Hepatocyte (in vitro differentiated cells): ENCODE measurements around the gene SLC8A1. TPM values are rescaled to one million over a fixed set of nuclear protein-coding genes. Genes with fewer than 3 reads are reported as not detected.

ENCODE experiments used
- DNase-seq: peaks from one replicate; pipeline ENCODE4 v3.0.0-alpha.2; 2016; ENCODE audit warnings: low spot score
- H2AFZ ChIP-seq: fragments of 200-600 bp; sonication (generic); 2 replicates; pipeline ENCODE4 v1.6.0; 2016; ENCODE audit warnings: antibody characterized with exemption, mild to moderate bottlenecking
- H3K27ac ChIP-seq: fragments of 200-600 bp; sonication (generic); 2 replicates; pipeline ENCODE4 v1.5.1; 2016; ENCODE audit warnings: mild to moderate bottlenecking
- H3K27me3 ChIP-seq: fragments of 200-600 bp; sonication (generic); 2 replicates; pipeline ENCODE4 v1.6.1; 2016
- H3K36me3 ChIP-seq: fragments of 200-600 bp; sonication (generic); replicated peaks from 2 replicates; pipeline ENCODE4 v1.5.1; 2016; ENCODE audit warnings: low read depth; ENCODE audit not compliant: insufficient read depth
- H3K4me1 ChIP-seq: fragments of 200-600 bp; sonication (generic); 2 replicates; pipeline ENCODE4 v1.5.1; 2016; ENCODE audit warnings: mild to moderate bottlenecking, moderate library complexity; ENCODE audit not compliant: insufficient read depth
- H3K4me2 ChIP-seq: fragments of 200-600 bp; sonication (generic); 2 replicates; pipeline ENCODE4 v1.6.0; 2016
- H3K4me3 ChIP-seq: fragments of 200-600 bp; sonication (generic); 2 replicates; pipeline ENCODE4 v1.5.1; 2016; ENCODE audit warnings: mild to moderate bottlenecking
- H3K79me2 ChIP-seq: fragments of 200-600 bp; sonication (generic); 2 replicates; pipeline ENCODE4 v1.6.0; 2017; ENCODE audit warnings: mild to moderate bottlenecking
- H3K9me2 ChIP-seq: fragments of 200-600 bp; sonication (generic); replicated peaks from 2 replicates; pipeline ENCODE4 v1.6.0; 2017; ENCODE audit warnings: mild to moderate bottlenecking; ENCODE audit not compliant: insufficient read depth
- H3K9me3 ChIP-seq: fragments of 200-600 bp; sonication (generic); 2 replicates; pipeline ENCODE4 v1.5.1; 2016; ENCODE audit warnings: low read depth, mild to moderate bottlenecking
- H4K20me1 ChIP-seq: fragments of 200-600 bp; sonication (generic); 2 replicates; pipeline ENCODE4 v1.6.0; 2016; ENCODE audit warnings: mild to moderate bottlenecking; ENCODE audit not compliant: insufficient read depth, poor library complexity, severe bottlenecking
- CTCF ChIP-seq: fragments of 200-600 bp; sonication (generic); IDR thresholded peaks from 2 replicates; pipeline ENCODE4 v1.5.1; 2016; ENCODE audit warnings: antibody characterized with exemption, mild to moderate bottlenecking; ENCODE audit not compliant: poor library complexity
- EZH2 ChIP-seq: fragments of 200-600 bp; sonication (generic); IDR thresholded peaks from 2 replicates; pipeline ENCODE4 v1.6.1; 2016; ENCODE audit warnings: antibody characterized with exemption, mild to moderate bottlenecking, borderline replicate concordance
- EZH2phosphoT487 ChIP-seq: fragments of 200-600 bp; sonication (generic); IDR thresholded peaks from one replicate; pipeline ENCODE4 v1.6.1; 2018; ENCODE audit warnings: antibody characterized with exemption, mild to moderate bottlenecking, low read depth, moderate library complexity; ENCODE audit not compliant: unreplicated experiment, severe bottlenecking
- WGBS: methylation state at CpG from one replicate; pipeline ENCODE4 v1.1.6; 2016; ENCODE audit warnings: low lambda C conversion rate; ENCODE audit errors: missing lambda C conversion rate; 5-methylcytosine and 5-hydroxymethylcytosine counted together
- polyA plus RNA-seq: library from polyadenylated mRNA; unstranded; fragments of >200 nt; fragmentation: Nextera tagmentation; extraction: Ambion mirVana; gene quantifications from 2 replicates; pipeline ENCODE4 v1.2.1, GENCODE V29; 2016
- total RNA-seq: library from RNA; depleted of rRNA; stranded (reverse); fragments of >200 nt; gene quantifications from 2 replicates; pipeline ENCODE4 v1.2.3, GENCODE V29; 2014

Gene SLC8A1
- total and polyA plus RNA-seq, 2 experiments from 2014 or later, result 2.2 to 8.9 TPM

- H3K36me3 ChIP-seq, result no peaks in the 10 kb centered on the region
- 86% methylated on average over 4 of the region's 4 CpGs for WGBS
- no peaks in the 10 kb centered on the region for H4K20me1 ChIP-seq
- no peaks in the 10 kb centered on the region for H3K79me2 ChIP-seq
- no peaks in the 10 kb centered on the region for H3K9me3 ChIP-seq
- H3K4me1 ChIP-seq, result no peaks in the 10 kb centered on the region
- H2AFZ ChIP-seq, result no peak overlapping the region
- no peak overlapping the region for H3K4me3 ChIP-seq
- no peak for DNase-seq
- H3K27ac ChIP-seq, result no peak overlapping the region
- TF ChIP-seq EZH2 (no peak), CTCF (no peak), EZH2phosphoT487 (no peak)
- H3K27me3 ChIP-seq, result no peaks in the 10 kb centered on the region
- H3K4me2 ChIP-seq, result no peak overlapping the region
- H3K9me2 ChIP-seq, result no peaks in the 10 kb centered on the region
These were observed 227.6 kb downstream of the SLC8A1 start for GRCh38 chr2:40224318-40224717.

- no peak overlapping the region for H3K4me2 ChIP-seq
- H3K4me3 ChIP-seq, result no peak overlapping the region
- H3K79me2 ChIP-seq, result no peaks in the 10 kb centered on the region
- no peak overlapping the region for H3K27ac ChIP-seq
- no peaks in the 10 kb centered on the region for H3K9me2 ChIP-seq
- H3K9me3 ChIP-seq, result no peaks in the 10 kb centered on the region
- no peaks in the 10 kb centered on the region for H3K4me1 ChIP-seq
- H2AFZ ChIP-seq, result no peak overlapping the region
- H3K36me3 ChIP-seq, result no peaks in the 10 kb centered on the region
- no peaks in the 10 kb centered on the region for H3K27me3 ChIP-seq
- no peak for TF ChIP-seq EZH2phosphoT487
- no peak for TF ChIP-seq CTCF
- TF ChIP-seq EZH2, result no peak
- WGBS, result 89% methylated on average over 4 of the region's 4 CpGs
- no peaks in the 10 kb centered on the region for H4K20me1 ChIP-seq
- no peak for DNase-seq
These were observed 231.5 kb downstream of the SLC8A1 start for GRCh38 chr2:40220177-40220925.

GRCh38 chr2:40219141-40219540, 232.7 kb downstream of the SLC8A1 start:
- no peaks in the 10 kb centered on the region for H3K9me2 ChIP-seq
- WGBS, result 95% methylated on average over 1 of the region's 1 CpG
- H3K4me3 ChIP-seq, result no peak overlapping the region
- no peaks in the 10 kb centered on the region for H3K79me2 ChIP-seq
- no peaks in the 10 kb centered on the region for H3K4me1 ChIP-seq
- H3K27me3 ChIP-seq, result no peaks in the 10 kb centered on the region
- no peak for TF ChIP-seq EZH2phosphoT487
- TF ChIP-seq CTCF, result no peak
- TF ChIP-seq EZH2, result no peak
- H3K36me3 ChIP-seq, result no peaks in the 10 kb centered on the region
- no peaks in the 10 kb centered on the region for H3K9me3 ChIP-seq
- no peak overlapping the region for H2AFZ ChIP-seq
- DNase-seq, result no peak
- no peak overlapping the region for H3K27ac ChIP-seq
- H4K20me1 ChIP-seq, result no peaks in the 10 kb centered on the region
- H3K4me2 ChIP-seq, result no peak overlapping the region
